Measurements from ENCODE around the gene IFT81.
"Not testable (repeated sequence)": the region's sequence is repeated elsewhere in the genome, so short reads cannot be mapped to it uniquely, and the experiment has no call there.

Gene IFT81

GRCh38 chr12:110115675-110116074 is 8.5 kb upstream of the IFT81 start:
- no peak overlapping the region for H3K4me3 ChIP-seq (ENCODE audit: low read length)
- no peak for TF ChIP-seq ZNF274 (IDR thresholded peaks at IDR 0.05; ENCODE audit: low read depth, low read length)

- TF ChIP-seq ZNF274 (IDR thresholded peaks at IDR 0.05; ENCODE audit: low read depth, low read length) = no peak
- H3K4me3 ChIP-seq (ENCODE audit: low read length) = no peak overlapping the region
Observed at GRCh38 chr12:110116623-110117022, 7.5 kb upstream of the IFT81 start.

GRCh38 chr12:110117210-110117609 is 6.9 kb upstream of the IFT81 start:
- H3K4me3 ChIP-seq (ENCODE audit: low read length) = not testable (repeated sequence)

- no peak overlapping the region for H3K4me3 ChIP-seq (ENCODE audit: low read length)
- no peak for TF ChIP-seq ZNF274 (IDR thresholded peaks at IDR 0.05; ENCODE audit: low read depth, low read length)
Observed at GRCh38 chr12:110117956-110118685, 6.0 kb upstream of the IFT81 start.

GRCh38 chr12:110122929-110123328 is 1.2 kb upstream of the IFT81 start:
- no peak for TF ChIP-seq ZNF274 (IDR thresholded peaks at IDR 0.05; ENCODE audit: low read depth, low read length)
- no peak overlapping the region for H3K4me3 ChIP-seq (ENCODE audit: low read length)

GRCh38 chr12:110123919-110124268 is 263 bp upstream of the IFT81 start:
- TF ChIP-seq ZNF274 (IDR thresholded peaks at IDR 0.05; ENCODE audit: low read depth, low read length) = no peak
- H3K4me3 ChIP-seq (ENCODE audit: low read length) = no peak overlapping the region

- H3K4me3 ChIP-seq (ENCODE audit: low read length) = no peak overlapping the region
- no peak for TF ChIP-seq ZNF274 (IDR thresholded peaks at IDR 0.05; ENCODE audit: low read depth, low read length)
Observed at GRCh38 chr12:110126557-110126956, 2.4 kb downstream of the IFT81 start.

GRCh38 chr12:110134691-110135411 is 10.7 kb downstream of the IFT81 start:
- no peak overlapping the region for H3K4me3 ChIP-seq (ENCODE audit: low read length)
- TF ChIP-seq ZNF274 (IDR thresholded peaks at IDR 0.05; ENCODE audit: low read depth, low read length) = no peak

- H3K4me3 ChIP-seq (ENCODE audit: low read length) = no peak overlapping the region
- TF ChIP-seq ZNF274 (IDR thresholded peaks at IDR 0.05; ENCODE audit: low read depth, low read length) = no peak
Observed at GRCh38 chr12:110135806-110136205, 11.6 kb downstream of the IFT81 start.

GRCh38 chr12:110137786-110138185 is 13.6 kb downstream of the IFT81 start:
- H3K4me3 ChIP-seq (ENCODE audit: low read length) = no peak overlapping the region
- TF ChIP-seq ZNF274 (IDR thresholded peaks at IDR 0.05; ENCODE audit: low read depth, low read length) = no peak

GRCh38 chr12:110141389-110141788 is 17.2 kb downstream of the IFT81 start:
- no peak overlapping the region for H3K4me3 ChIP-seq (ENCODE audit: low read length)
- TF ChIP-seq ZNF274 (IDR thresholded peaks at IDR 0.05; ENCODE audit: low read depth, low read length) = no peak

GRCh38 chr12:110146986-110147385 is 22.8 kb downstream of the IFT81 start:
- no peak for TF ChIP-seq ZNF274 (IDR thresholded peaks at IDR 0.05; ENCODE audit: low read depth, low read length)
- no peak overlapping the region for H3K4me3 ChIP-seq (ENCODE audit: low read length)

- H3K4me3 ChIP-seq (ENCODE audit: low read length) = no peak overlapping the region
- TF ChIP-seq ZNF274 (IDR thresholded peaks at IDR 0.05; ENCODE audit: low read depth, low read length) = no peak
Observed at GRCh38 chr12:110149086-110149660, 25.0 kb downstream of the IFT81 start.

- H3K4me3 ChIP-seq (ENCODE audit: low read length) = no peak overlapping the region
- TF ChIP-seq ZNF274 (IDR thresholded peaks at IDR 0.05; ENCODE audit: low read depth, low read length) = no peak
Observed at GRCh38 chr12:110156766-110157165, 32.6 kb downstream of the IFT81 start.

- TF ChIP-seq ZNF274 (IDR thresholded peaks at IDR 0.05; ENCODE audit: low read depth, low read length) = no peak
- no peak overlapping the region for H3K4me3 ChIP-seq (ENCODE audit: low read length)
Observed at GRCh38 chr12:110157539-110157938, 33.4 kb downstream of the IFT81 start.

Data from GM08714 (cell line).